GM12878 (cell line): ENCODE measurements around the gene NDNF.

Source experiments
- BCL11A ChIP-seq: IDR thresholded peaks from 2 replicates; pipeline ENCODE4 v1.6.1; 2011; ENCODE audit warnings: low read depth, low read length
- BHLHE40 ChIP-seq, 2 experiments: fragments of 450-650 bp in 1 of 2; IDR thresholded peaks; 2 replicates each; pipeline ENCODE4 v1.6.1; 2011 to 2017; ENCODE audit warnings: low read depth in 2 of 2, borderline replicate concordance in 1 of 2, improper control_type of control experiment in 1 of 2, low read length in 1 of 2, mild to moderate bottlenecking in 1 of 2
- EP300 ChIP-seq, 2 experiments: fragments of 150-350 bp in 1 of 2; IDR thresholded peaks; 2 replicates each; pipeline ENCODE4 v1.6.1; 2011 to 2012; ENCODE audit warnings: low read depth in 2 of 2, low read length in 2 of 2, borderline replicate concordance in 1 of 2, improper control_type of control experiment in 1 of 2, inconsistent platforms in 1 of 2; ENCODE audit not compliant: control insufficient read depth in 1 of 2
- EZH2 ChIP-seq: IDR thresholded peaks from 2 replicates; pipeline ENCODE4 v1.6.1; 2012; ENCODE audit warnings: low read depth, mild to moderate bottlenecking, control low read depth, inconsistent platforms, low read length, borderline replicate concordance; ENCODE audit not compliant: control insufficient read depth
- FOXM1 ChIP-seq: IDR thresholded peaks from 2 replicates; pipeline ENCODE4 v1.6.1; 2012; ENCODE audit warnings: low read depth, mild to moderate bottlenecking, inconsistent platforms, low read length, moderate library complexity
- POLR2A ChIP-seq: IDR thresholded peaks from 2 replicates; pipeline ENCODE4 v1.6.1; 2011; ENCODE audit warnings: low read depth, mild to moderate bottlenecking, low read length
- SREBF2 ChIP-seq: IDR thresholded peaks from 2 replicates; pipeline ENCODE4 v1.6.1; 2012; ENCODE audit warnings: mild to moderate bottlenecking, low read length
- ZNF217 ChIP-seq: fragments of 450-650 bp; IDR thresholded peaks from 2 replicates; pipeline ENCODE4 v1.6.1; 2017; ENCODE audit warnings: antibody characterized with exemption, mild to moderate bottlenecking
- TF ChIP-seq, protein P1 (sequence below), 3 experiments: IDR thresholded peaks in 2 of 3; conservative IDR thresholded peaks in 1 of 3; 2 replicates each; pipeline ENCODE4 v1.5.1; 2011; ENCODE audit warnings: low read depth in 3 of 3, low read length in 3 of 3, mild to moderate bottlenecking in 3 of 3, control low read depth in 2 of 3, moderate library complexity in 2 of 3, inconsistent platforms in 1 of 3, mixed read lengths in 1 of 3; ENCODE audit not compliant: control insufficient read depth in 2 of 3, insufficient read depth in 1 of 3; ENCODE audit errors: extremely low read depth in 1 of 3
- TF ChIP-seq, protein P2 (sequence below): IDR thresholded peaks from 2 replicates; pipeline ENCODE4 v1.6.1; 2011; ENCODE audit warnings: low read depth, low read length, improper control_type of control experiment, borderline replicate concordance

DNA sequence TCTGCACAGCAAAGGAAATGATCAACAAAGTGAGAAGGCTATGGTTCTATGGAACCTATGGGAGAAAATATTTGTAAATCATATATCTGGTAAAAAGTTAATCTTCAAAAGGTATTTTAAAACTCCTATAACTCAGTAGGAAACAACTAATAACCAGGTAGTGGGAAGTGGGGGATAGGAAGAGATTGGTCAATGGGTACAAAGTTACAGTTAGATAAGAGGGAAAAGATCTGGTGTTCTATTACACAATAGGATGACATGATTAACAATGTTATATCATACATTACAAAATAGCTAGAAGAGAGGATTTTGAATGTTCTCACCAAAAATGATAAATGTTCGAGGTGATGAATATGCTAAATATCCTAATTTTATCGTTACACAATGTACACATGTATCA lies 46.3 kb downstream of the NDNF start:
- TF ChIP-seq, protein P1, sequence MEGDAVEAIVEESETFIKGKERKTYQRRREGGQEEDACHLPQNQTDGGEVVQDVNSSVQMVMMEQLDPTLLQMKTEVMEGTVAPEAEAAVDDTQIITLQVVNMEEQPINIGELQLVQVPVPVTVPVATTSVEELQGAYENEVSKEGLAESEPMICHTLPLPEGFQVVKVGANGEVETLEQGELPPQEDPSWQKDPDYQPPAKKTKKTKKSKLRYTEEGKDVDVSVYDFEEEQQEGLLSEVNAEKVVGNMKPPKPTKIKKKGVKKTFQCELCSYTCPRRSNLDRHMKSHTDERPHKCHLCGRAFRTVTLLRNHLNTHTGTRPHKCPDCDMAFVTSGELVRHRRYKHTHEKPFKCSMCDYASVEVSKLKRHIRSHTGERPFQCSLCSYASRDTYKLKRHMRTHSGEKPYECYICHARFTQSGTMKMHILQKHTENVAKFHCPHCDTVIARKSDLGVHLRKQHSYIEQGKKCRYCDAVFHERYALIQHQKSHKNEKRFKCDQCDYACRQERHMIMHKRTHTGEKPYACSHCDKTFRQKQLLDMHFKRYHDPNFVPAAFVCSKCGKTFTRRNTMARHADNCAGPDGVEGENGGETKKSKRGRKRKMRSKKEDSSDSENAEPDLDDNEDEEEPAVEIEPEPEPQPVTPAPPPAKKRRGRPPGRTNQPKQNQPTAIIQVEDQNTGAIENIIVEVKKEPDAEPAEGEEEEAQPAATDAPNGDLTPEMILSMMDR (IDR thresholded peaks at IDR 0.05 in 2 of 3, conservative IDR thresholded peaks at IDR 0.05 in 1 of 3; ENCODE audit: control insufficient read depth in 2 of 3, extremely low read depth in 1 of 3, insufficient read depth in 1 of 3, low read depth in 3 of 3, low read length in 3 of 3), result no peak
- TF ChIP-seq BHLHE40 (IDR thresholded peaks at IDR 0.05; ENCODE audit: borderline replicate concordance in 1 of 2, low read depth in 2 of 2, low read length in 1 of 2), result no peak
- no peak for TF ChIP-seq EZH2
- TF ChIP-seq, protein P2, sequence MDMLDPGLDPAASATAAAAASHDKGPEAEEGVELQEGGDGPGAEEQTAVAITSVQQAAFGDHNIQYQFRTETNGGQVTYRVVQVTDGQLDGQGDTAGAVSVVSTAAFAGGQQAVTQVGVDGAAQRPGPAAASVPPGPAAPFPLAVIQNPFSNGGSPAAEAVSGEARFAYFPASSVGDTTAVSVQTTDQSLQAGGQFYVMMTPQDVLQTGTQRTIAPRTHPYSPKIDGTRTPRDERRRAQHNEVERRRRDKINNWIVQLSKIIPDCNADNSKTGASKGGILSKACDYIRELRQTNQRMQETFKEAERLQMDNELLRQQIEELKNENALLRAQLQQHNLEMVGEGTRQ, result no peak
- TF ChIP-seq EP300 (IDR thresholded peaks at IDR 0.05; ENCODE audit: borderline replicate concordance in 1 of 2, control insufficient read depth in 1 of 2, low read depth in 2 of 2, low read length in 2 of 2), result no peak
- TF ChIP-seq BCL11A, result no peak
- no peak for TF ChIP-seq FOXM1
- TF ChIP-seq POLR2A, result no peak
- no peak for TF ChIP-seq ZNF217
- no peak for TF ChIP-seq SREBF2
